Measurements from ENCODE around the gene TMEM266.
"Not testable (repeated sequence)": the region's sequence is repeated elsewhere in the genome, so short reads cannot be mapped to it uniquely, and the experiment has no call there.

The TMEM266 gene

GRCh38 chr15:76054201-76054600 is 5.6 kb upstream of the TMEM266 start:
- 96% methylated on average over 10 of the region's 10 CpGs for WGBS

GRCh38 chr15:76056931-76057330 is 2.9 kb upstream of the TMEM266 start:
- 50% methylated on average over 3 of the region's 3 CpGs for WGBS
- Histone ChIP-seq H3K4me3 (ENCODE audit: low read length) (no peak overlapping the region), H3K9me3 (ENCODE audit: insufficient read depth, low read depth, low read length) (no peaks in the 10 kb centered on the region), H3K27me3 (ENCODE audit: insufficient read depth, low read length) (peaks cover 35% of the 10 kb centered on the region), H3K9ac (ENCODE audit: low read depth, low read length) (no peak overlapping the region), H3K27ac (ENCODE audit: low read depth, low read length) (no peak overlapping the region), H3K36me3 (ENCODE audit: insufficient read depth, low read length) (no peaks in the 10 kb centered on the region), H3K4me1 (ENCODE audit: insufficient read depth, low read length) (peaks cover 10% of the 10 kb centered on the region; the same call in 1 of the 2 replicates)

More at GRCh38 chr15:76054201-76054600, 5.6 kb upstream of the TMEM266 start:
- H3K4me3 ChIP-seq (ENCODE audit: low read length); H3K4me1 ChIP-seq (ENCODE audit: insufficient read depth, low read length); H3K27ac ChIP-seq (ENCODE audit: low read depth, low read length); H3K36me3 ChIP-seq (ENCODE audit: insufficient read depth, low read length); H3K9ac ChIP-seq (ENCODE audit: low read depth, low read length); H3K9me3 ChIP-seq (ENCODE audit: insufficient read depth, low read depth, low read length): not testable (repeated sequence)
- H3K27me3 ChIP-seq (ENCODE audit: insufficient read depth, low read length), result peaks cover 15% of the 10 kb centered on the region

- Histone ChIP-seq H3K27me3 (ENCODE audit: insufficient read depth, low read length) (peaks cover 38% of the 10 kb centered on the region), H3K4me3 (ENCODE audit: low read length) (no peak overlapping the region), H3K9ac (ENCODE audit: low read depth, low read length) (no peak overlapping the region), H3K4me1 (ENCODE audit: insufficient read depth, low read length) (peaks cover 10% of the 10 kb centered on the region; the same call in 1 of the 2 replicates), H3K27ac (ENCODE audit: low read depth, low read length) (no peak overlapping the region), H3K9me3 (ENCODE audit: insufficient read depth, low read depth, low read length) (no peaks in the 10 kb centered on the region), H3K36me3 (ENCODE audit: insufficient read depth, low read length) (no peaks in the 10 kb centered on the region)
- WGBS, result 11% methylated on average over 3 of the region's 7 CpGs
Observed at GRCh38 chr15:76057332-76058000, 2.3 kb upstream of the TMEM266 start.

- H3K4me3 ChIP-seq (ENCODE audit: low read length), result peak overlapping the region; percentile 68
- H3K9me3 ChIP-seq (ENCODE audit: insufficient read depth, low read depth, low read length), result no peaks in the 10 kb centered on the region
- no peak overlapping the region for H3K9ac ChIP-seq (ENCODE audit: low read depth, low read length)
- no peaks in the 10 kb centered on the region for H3K36me3 ChIP-seq (ENCODE audit: insufficient read depth, low read length)
- WGBS, result 18% methylated on average over 18 of the region's 18 CpGs
- H3K4me1 ChIP-seq (ENCODE audit: insufficient read depth, low read length), result peaks cover 13% of the 10 kb centered on the region; the same call in 1 of the 2 replicates
- H3K27me3 ChIP-seq (ENCODE audit: insufficient read depth, low read length), result peaks cover 46% of the 10 kb centered on the region
- no peak overlapping the region for H3K27ac ChIP-seq (ENCODE audit: low read depth, low read length)
Observed at GRCh38 chr15:76058714-76059319, 968 bp upstream of the TMEM266 start.

GRCh38 chr15:76060118-76060989 is 569 bp downstream of the TMEM266 start:
- Histone ChIP-seq H3K27me3 (ENCODE audit: insufficient read depth, low read length) (peaks cover 46% of the 10 kb centered on the region), H3K36me3 (ENCODE audit: insufficient read depth, low read length) (no peaks in the 10 kb centered on the region), H3K4me1 (ENCODE audit: insufficient read depth, low read length) (peaks cover 28% of the 10 kb centered on the region; the same call in 1 of the 2 replicates), H3K9ac (ENCODE audit: low read depth, low read length) (peak overlapping the region; percentile 53; the same call in 1 of the 2 replicates), H3K9me3 (ENCODE audit: insufficient read depth, low read depth, low read length) (no peaks in the 10 kb centered on the region), H3K4me3 (ENCODE audit: low read length) (peak overlapping the region; percentile 78), H3K27ac (ENCODE audit: low read depth, low read length) (no peak overlapping the region)
- 24% methylated on average over 20 of the region's 20 CpGs for WGBS

GRCh38 chr15:76061700-76062099 is 1.9 kb downstream of the TMEM266 start:
- H3K9me3 ChIP-seq (ENCODE audit: insufficient read depth, low read depth, low read length), result no peaks in the 10 kb centered on the region
- 89% methylated on average over 5 of the region's 5 CpGs for WGBS
- no peak overlapping the region for H3K9ac ChIP-seq (ENCODE audit: low read depth, low read length)

GRCh38 chr15:76062286-76062685 is 2.5 kb downstream of the TMEM266 start:
- H3K36me3 ChIP-seq (ENCODE audit: insufficient read depth, low read length), result no peaks in the 10 kb centered on the region
- H3K4me3 ChIP-seq (ENCODE audit: low read length), result no peak overlapping the region
- H3K9ac ChIP-seq (ENCODE audit: low read depth, low read length), result no peak overlapping the region
- 85% methylated on average over 3 of the region's 3 CpGs for WGBS
- H3K4me1 ChIP-seq (ENCODE audit: insufficient read depth, low read length), result peaks cover 29% of the 10 kb centered on the region; the same call in 1 of the 2 replicates
- H3K27ac ChIP-seq (ENCODE audit: low read depth, low read length), result no peak overlapping the region
- H3K27me3 ChIP-seq (ENCODE audit: insufficient read depth, low read length), result peaks cover 46% of the 10 kb centered on the region
- H3K9me3 ChIP-seq (ENCODE audit: insufficient read depth, low read depth, low read length), result no peaks in the 10 kb centered on the region

More at GRCh38 chr15:76061700-76062099, 1.9 kb downstream of the TMEM266 start:
- no peak overlapping the region for H3K27ac ChIP-seq (ENCODE audit: low read depth, low read length)
- H3K27me3 ChIP-seq (ENCODE audit: insufficient read depth, low read length), result peaks cover 46% of the 10 kb centered on the region
- H3K4me1 ChIP-seq (ENCODE audit: insufficient read depth, low read length), result peaks cover 32% of the 10 kb centered on the region; the same call in 1 of the 2 replicates
- H3K36me3 ChIP-seq (ENCODE audit: insufficient read depth, low read length), result no peaks in the 10 kb centered on the region
- H3K4me3 ChIP-seq (ENCODE audit: low read length), result no peak overlapping the region

GRCh38 chr15:76064375-76064774 is 4.6 kb downstream of the TMEM266 start:
- WGBS, result 15% methylated on average over 3 of the region's 3 CpGs
- Histone ChIP-seq H3K4me3 (ENCODE audit: low read length) (no peak overlapping the region), H3K27ac (ENCODE audit: low read depth, low read length) (no peak overlapping the region), H3K36me3 (ENCODE audit: insufficient read depth, low read length) (no peaks in the 10 kb centered on the region), H3K9me3 (ENCODE audit: insufficient read depth, low read depth, low read length) (no peaks in the 10 kb centered on the region), H3K27me3 (ENCODE audit: insufficient read depth, low read length) (peaks cover 32% of the 10 kb centered on the region), H3K9ac (ENCODE audit: low read depth, low read length) (no peak overlapping the region), H3K4me1 (ENCODE audit: insufficient read depth, low read length) (peaks cover 25% of the 10 kb centered on the region; the same call in 1 of the 2 replicates)

- no peaks in the 10 kb centered on the region for H3K9me3 ChIP-seq (ENCODE audit: insufficient read depth, low read depth, low read length)
- H3K27ac ChIP-seq (ENCODE audit: low read depth, low read length), result no peak overlapping the region
- 53% methylated on average over 6 of the region's 6 CpGs for WGBS
- H3K4me3 ChIP-seq (ENCODE audit: low read length), result no peak overlapping the region
- H3K4me1 ChIP-seq (ENCODE audit: insufficient read depth, low read length), result peaks cover 25% of the 10 kb centered on the region; the same call in 1 of the 2 replicates
- no peak overlapping the region for H3K9ac ChIP-seq (ENCODE audit: low read depth, low read length)
- peaks cover 28% of the 10 kb centered on the region for H3K27me3 ChIP-seq (ENCODE audit: insufficient read depth, low read length)
- H3K36me3 ChIP-seq (ENCODE audit: insufficient read depth, low read length), result no peaks in the 10 kb centered on the region
Observed at GRCh38 chr15:76065245-76065644, 5.5 kb downstream of the TMEM266 start.

- peaks cover 25% of the 10 kb centered on the region; the same call in 1 of the 2 replicates for H3K4me1 ChIP-seq (ENCODE audit: insufficient read depth, low read length)
- WGBS, result 90% methylated on average over 5 of the region's 5 CpGs
- no peaks in the 10 kb centered on the region for H3K36me3 ChIP-seq (ENCODE audit: insufficient read depth, low read length)
- H3K27me3 ChIP-seq (ENCODE audit: insufficient read depth, low read length), result peaks cover 23% of the 10 kb centered on the region
- no peak overlapping the region for H3K9ac ChIP-seq (ENCODE audit: low read depth, low read length)
- no peak overlapping the region for H3K27ac ChIP-seq (ENCODE audit: low read depth, low read length)
- no peaks in the 10 kb centered on the region for H3K9me3 ChIP-seq (ENCODE audit: insufficient read depth, low read depth, low read length)
- no peak overlapping the region for H3K4me3 ChIP-seq (ENCODE audit: low read length)
Observed at GRCh38 chr15:76065793-76066192, 6.0 kb downstream of the TMEM266 start.

- Histone ChIP-seq H3K9ac (ENCODE audit: low read depth, low read length) (no peak overlapping the region), H3K36me3 (ENCODE audit: insufficient read depth, low read length) (no peaks in the 10 kb centered on the region), H3K27me3 (ENCODE audit: insufficient read depth, low read length) (no peaks in the 10 kb centered on the region), H3K4me3 (ENCODE audit: low read length) (no peak overlapping the region), H3K4me1 (ENCODE audit: insufficient read depth, low read length) (peaks cover 8% of the 10 kb centered on the region; the same call in 1 of the 2 replicates), H3K27ac (ENCODE audit: low read depth, low read length) (no peak overlapping the region), H3K9me3 (ENCODE audit: insufficient read depth, low read depth, low read length) (no peaks in the 10 kb centered on the region)
Observed at GRCh38 chr15:76070192-76070591, 10.4 kb downstream of the TMEM266 start.
